ENCODE measurements around the gene FOXR1.

GRCh38 chr11:118928870-118929500 is 42.6 kb upstream of the FOXR1 start:
- TF ChIP-seq CTCF (IDR thresholded peaks at IDR 0.05; ENCODE audit: low read depth, low read length, poor library complexity, severe bottlenecking) (no peak), EZH2phosphoT487 (IDR thresholded peaks at IDR 0.05; ENCODE audit: borderline replicate concordance, low read length) (no peak)
